ENCODE measurements around the gene DCAF6. TPM values are rescaled to one million over a fixed set of nuclear protein-coding genes. Genes with fewer than 3 reads are reported as not detected.

The DCAF6 gene
- total RNA-seq, 2 donors from 2014 or later, result 30.7 to 42.8 TPM

- H3K4me3 ChIP-seq, result no peak overlapping the region
- intact Hi-C loops (cut with DNase I), result no loop called here
- H3K27me3 ChIP-seq, result no peaks in the 10 kb centered on the region
- peaks cover 19% of the 10 kb centered on the region for H3K4me1 ChIP-seq
- WGBS, 2 donors, result 22 to 36% methylated on average over 6 to 7 of the region's 7 CpGs
- TF ChIP-seq CTCF (IDR thresholded peaks at IDR 0.05) (no peak), POLR2A (IDR thresholded peaks at IDR 0.05) (no peak)
- DNase-seq, result peak; percentile 66 to 78 (median 74)
- H3K36me3 ChIP-seq (replicated peaks in 1 of 2; ENCODE audit: insufficient read depth in 1 of 2, low read depth in 2 of 2), result no peaks in the 10 kb centered on the region
- ATAC-seq, result peak; percentile 91
- H3K27ac ChIP-seq, result peak overlapping the region; percentile 3 to 56 (median 43)
- no peaks in the 10 kb centered on the region for H3K9me3 ChIP-seq
Measured at GRCh38 chr1:168121401-168122011, 185.0 kb downstream of the DCAF6 start.

GRCh38 chr1:168125051-168125450, 188.6 kb downstream of the DCAF6 start:
- intact Hi-C loops (cut with DNase I), result no loop called here
- no peaks in the 10 kb centered on the region for H3K27me3 ChIP-seq
- H3K36me3 ChIP-seq (replicated peaks in 1 of 2; ENCODE audit: insufficient read depth in 1 of 2, low read depth in 2 of 2), result no peaks in the 10 kb centered on the region
- 90 to 94% methylated on average over 1 of the region's 1 CpG for WGBS, 2 donors
- no peak for DNase-seq
- no peak overlapping the region for H3K27ac ChIP-seq
- no peak for ATAC-seq
- H3K9me3 ChIP-seq, result no peaks in the 10 kb centered on the region
- H3K4me1 ChIP-seq, result peaks cover 10% of the 10 kb centered on the region
- no peak for TF ChIP-seq POLR2A (IDR thresholded peaks at IDR 0.05)
- no peak for TF ChIP-seq CTCF (IDR thresholded peaks at IDR 0.05)
- no peak overlapping the region for H3K4me3 ChIP-seq

MicroRNAs within 50 kb of the gene (microRNA counts, 767-probe panel; counts per million panel counts)
- microRNA hsa-miR-1255b-5p, result 0 to 736 counts per million in 2 donors

Small RNAs within 50 kb of the gene (microRNA-seq; reads per million reads assigned to microRNA genes)
- gene MIR1255B2 (ENCODE audit: borderline number of aligned reads in 2 of 2, borderline replicate concordance in 2 of 2), result 0 reads per million in 2 donors

Small RNAs within 50 kb of the gene (small RNA-seq; reads per million reads assigned to genes)
- not detected for gene MIR1255B2

Other genes with a start within 250 kb of the DCAF6 start
- 10 to 100 TPM; 19.8 to 28.5 TPM for gene MPZL1, start 214.7 kb upstream of the DCAF6 start, total RNA-seq
- gene ADCY10, start 22.5 kb upstream of the DCAF6 start, total RNA-seq, result under 1 TPM in 1 of 2 donors, not detected in 1; 0.26 TPM
- gene MPC2, start 389 bp downstream of the DCAF6 start, total RNA-seq, result 10 to 100 TPM; 19.4 to 21.5 TPM
- 1 to 10 TPM; 2.6 to 6.5 TPM for gene GPR161, start 200.2 kb downstream of the DCAF6 start, total RNA-seq
- gene TIPRL, start 242.3 kb downstream of the DCAF6 start, total RNA-seq, result 10 to 100 TPM in 1 of 2 donors, 1 to 10 TPM in 1; 4.9 to 10.1 TPM